HCT116 (cell line): Measurements from ENCODE around the gene LRCH4.

Source experiments
- EGR1 ChIP-seq: IDR thresholded peaks from 2 replicates; pipeline ENCODE4 v1.6.1; 2012; ENCODE audit warnings: low read depth
- EZH2 ChIP-seq: fragments of 200-600 bp; sonication (generic); IDR thresholded peaks from 2 replicates; pipeline ENCODE4 v1.6.1; 2017; ENCODE audit warnings: antibody characterized with exemption, mixed run types
- EZH2phosphoT487 ChIP-seq: fragments of 200-600 bp; IDR thresholded peaks from 2 replicates; pipeline ENCODE4 v1.6.1; 2018; ENCODE audit warnings: antibody characterized with exemption, borderline replicate concordance
- JUND ChIP-seq: IDR thresholded peaks from 2 replicates; pipeline ENCODE4 v1.6.1; 2012
- POLR2A ChIP-seq: IDR thresholded peaks from 2 replicates; pipeline ENCODE4 v1.7.0; 2011; ENCODE audit warnings: borderline replicate concordance; ENCODE audit not compliant: insufficient read depth, insufficient read length; ENCODE audit errors: extremely low read depth
- POLR2AphosphoS5 ChIP-seq: IDR thresholded peaks from 2 replicates; pipeline ENCODE4 v1.6.1; 2011; ENCODE audit warnings: mild to moderate bottlenecking, low read depth, low read length, moderate library complexity
- RAD21 ChIP-seq: IDR thresholded peaks from 2 replicates; pipeline ENCODE4 v1.6.1; 2012; ENCODE audit warnings: low read depth, mild to moderate bottlenecking
- SRF ChIP-seq: IDR thresholded peaks from 2 replicates; pipeline ENCODE4 v1.6.1; 2012; ENCODE audit warnings: low read depth
- YY1 ChIP-seq: IDR thresholded peaks from 2 replicates; pipeline ENCODE4 v1.6.1; 2011; ENCODE audit warnings: low read length, low read depth, moderate library complexity, mild to moderate bottlenecking; ENCODE audit not compliant: insufficient replicate concordance; ENCODE audit errors: extremely low read depth
- ZNF274 ChIP-seq: fragments of 200-500 bp; sonication (Bioruptor generic); IDR thresholded peaks from 2 replicates; pipeline ENCODE4 v1.6.1; 2014; ENCODE audit warnings: mild to moderate bottlenecking, low read depth, low read length, inconsistent platforms
- TF ChIP-seq, protein P1 (sequence below): IDR thresholded peaks from 2 replicates; pipeline ENCODE4 v1.6.1; 2012
- TF ChIP-seq, protein P2 (sequence below), 3 experiments: fragments of 200-600 bp in 1 of 3; sonication (generic) in 1 of 3; IDR thresholded peaks in 2 of 3; conservative IDR thresholded peaks in 1 of 3; 2 replicates each; pipeline ENCODE4 v1.5.1; 2012 to 2017; ENCODE audit warnings: low read depth in 2 of 3, low read length in 2 of 3, antibody characterized with exemption in 1 of 3, borderline replicate concordance in 1 of 3, control low read depth in 1 of 3, mild to moderate bottlenecking in 1 of 3, mixed read lengths in 1 of 3, mixed run types in 1 of 3, moderate library complexity in 1 of 3; ENCODE audit not compliant: insufficient read depth in 1 of 3
- TF ChIP-seq, protein P3 (sequence below): IDR thresholded peaks from 2 replicates; pipeline ENCODE4 v1.6.1; 2012; ENCODE audit warnings: low read depth

DNA sequence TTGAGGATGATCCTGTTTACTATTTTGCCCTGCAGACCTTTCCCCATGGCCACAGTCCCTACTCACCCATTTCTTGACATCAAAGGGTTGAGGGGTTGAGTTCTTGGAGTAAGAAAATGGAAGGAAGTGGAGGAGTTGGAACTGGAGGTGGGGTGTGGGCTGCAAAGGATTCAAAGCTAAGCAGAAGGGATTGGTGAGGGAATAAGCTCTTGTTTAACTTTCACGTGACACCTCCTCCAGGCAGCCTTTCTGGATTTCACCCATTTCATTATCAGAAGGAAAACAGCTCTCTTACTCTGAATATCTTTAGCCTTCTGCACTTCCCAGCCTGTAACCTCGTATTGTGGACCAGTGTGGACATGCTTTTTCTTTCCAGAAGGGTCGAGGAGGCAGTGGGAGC is 40.1 kb upstream of the LRCH4 start:
- no peak for TF ChIP-seq POLR2A
- TF ChIP-seq EGR1 = no peak
- TF ChIP-seq, protein P1, sequence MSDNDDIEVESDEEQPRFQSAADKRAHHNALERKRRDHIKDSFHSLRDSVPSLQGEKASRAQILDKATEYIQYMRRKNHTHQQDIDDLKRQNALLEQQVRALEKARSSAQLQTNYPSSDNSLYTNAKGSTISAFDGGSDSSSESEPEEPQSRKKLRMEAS = no peak
- TF ChIP-seq, protein P2, sequence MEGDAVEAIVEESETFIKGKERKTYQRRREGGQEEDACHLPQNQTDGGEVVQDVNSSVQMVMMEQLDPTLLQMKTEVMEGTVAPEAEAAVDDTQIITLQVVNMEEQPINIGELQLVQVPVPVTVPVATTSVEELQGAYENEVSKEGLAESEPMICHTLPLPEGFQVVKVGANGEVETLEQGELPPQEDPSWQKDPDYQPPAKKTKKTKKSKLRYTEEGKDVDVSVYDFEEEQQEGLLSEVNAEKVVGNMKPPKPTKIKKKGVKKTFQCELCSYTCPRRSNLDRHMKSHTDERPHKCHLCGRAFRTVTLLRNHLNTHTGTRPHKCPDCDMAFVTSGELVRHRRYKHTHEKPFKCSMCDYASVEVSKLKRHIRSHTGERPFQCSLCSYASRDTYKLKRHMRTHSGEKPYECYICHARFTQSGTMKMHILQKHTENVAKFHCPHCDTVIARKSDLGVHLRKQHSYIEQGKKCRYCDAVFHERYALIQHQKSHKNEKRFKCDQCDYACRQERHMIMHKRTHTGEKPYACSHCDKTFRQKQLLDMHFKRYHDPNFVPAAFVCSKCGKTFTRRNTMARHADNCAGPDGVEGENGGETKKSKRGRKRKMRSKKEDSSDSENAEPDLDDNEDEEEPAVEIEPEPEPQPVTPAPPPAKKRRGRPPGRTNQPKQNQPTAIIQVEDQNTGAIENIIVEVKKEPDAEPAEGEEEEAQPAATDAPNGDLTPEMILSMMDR (IDR thresholded peaks at IDR 0.05 in 2 of 3, conservative IDR thresholded peaks at IDR 0.05 in 1 of 3; ENCODE audit: borderline replicate concordance in 1 of 3, insufficient read depth in 1 of 3, low read depth in 2 of 3, low read length in 2 of 3) = no peak
- TF ChIP-seq EZH2 = no peak
- no peak for TF ChIP-seq POLR2AphosphoS5
- TF ChIP-seq, protein P3, sequence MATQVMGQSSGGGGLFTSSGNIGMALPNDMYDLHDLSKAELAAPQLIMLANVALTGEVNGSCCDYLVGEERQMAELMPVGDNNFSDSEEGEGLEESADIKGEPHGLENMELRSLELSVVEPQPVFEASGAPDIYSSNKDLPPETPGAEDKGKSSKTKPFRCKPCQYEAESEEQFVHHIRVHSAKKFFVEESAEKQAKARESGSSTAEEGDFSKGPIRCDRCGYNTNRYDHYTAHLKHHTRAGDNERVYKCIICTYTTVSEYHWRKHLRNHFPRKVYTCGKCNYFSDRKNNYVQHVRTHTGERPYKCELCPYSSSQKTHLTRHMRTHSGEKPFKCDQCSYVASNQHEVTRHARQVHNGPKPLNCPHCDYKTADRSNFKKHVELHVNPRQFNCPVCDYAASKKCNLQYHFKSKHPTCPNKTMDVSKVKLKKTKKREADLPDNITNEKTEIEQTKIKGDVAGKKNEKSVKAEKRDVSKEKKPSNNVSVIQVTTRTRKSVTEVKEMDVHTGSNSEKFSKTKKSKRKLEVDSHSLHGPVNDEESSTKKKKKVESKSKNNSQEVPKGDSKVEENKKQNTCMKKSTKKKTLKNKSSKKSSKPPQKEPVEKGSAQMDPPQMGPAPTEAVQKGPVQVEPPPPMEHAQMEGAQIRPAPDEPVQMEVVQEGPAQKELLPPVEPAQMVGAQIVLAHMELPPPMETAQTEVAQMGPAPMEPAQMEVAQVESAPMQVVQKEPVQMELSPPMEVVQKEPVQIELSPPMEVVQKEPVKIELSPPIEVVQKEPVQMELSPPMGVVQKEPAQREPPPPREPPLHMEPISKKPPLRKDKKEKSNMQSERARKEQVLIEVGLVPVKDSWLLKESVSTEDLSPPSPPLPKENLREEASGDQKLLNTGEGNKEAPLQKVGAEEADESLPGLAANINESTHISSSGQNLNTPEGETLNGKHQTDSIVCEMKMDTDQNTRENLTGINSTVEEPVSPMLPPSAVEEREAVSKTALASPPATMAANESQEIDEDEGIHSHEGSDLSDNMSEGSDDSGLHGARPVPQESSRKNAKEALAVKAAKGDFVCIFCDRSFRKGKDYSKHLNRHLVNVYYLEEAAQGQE = no peak
- TF ChIP-seq ZNF274 = no peak
- TF ChIP-seq SRF = no peak
- TF ChIP-seq RAD21 = no peak
- no peak for TF ChIP-seq YY1
- TF ChIP-seq EZH2phosphoT487 = no peak
- TF ChIP-seq JUND = no peak
